Measurements from ENCODE around the gene XRCC3.

GRCh38 chr14:103758059-103758776 lies 43.0 kb upstream of the XRCC3 start:
- no peak for TF ChIP-seq CTCF (conservative IDR thresholded peaks at IDR 0.05 in 1 of 2, IDR thresholded peaks at IDR 0.05 in 1 of 2; ENCODE audit: extremely low read depth in 1 of 2, insufficient read depth in 1 of 2, low read depth in 1 of 2, low read length in 2 of 2)
- no peak for TF ChIP-seq EZH2 (IDR thresholded peaks at IDR 0.05; ENCODE audit: borderline replicate concordance, low read length)
